Panc1 (cell line): Measurements from ENCODE around the gene TAAR9. TPM values are rescaled to one million over a fixed set of nuclear protein-coding genes. Genes with fewer than 3 reads are reported as not detected.

Source experiments
- ATAC-seq: fragments of 200-7000 bp; cut with Tn5 transposase; 2 replicates; pipeline ENCODE4 v1.9.1; 2020; ENCODE audit warnings: mild to moderate bottlenecking, moderate library complexity
- BruUV-seq: library from RNA; stranded (reverse); fragments of 400-500 nt; replicated peaks from 2 replicates; lab custom pipeline; 2021; lab: Mats Ljungman, UMichigan
- CTCF ChIA-PET: fragments of 300-600 bp; sonication (Branson Sonifier 250); formaldehyde crosslinking; loops from one replicate; lab custom pipeline; 2022; ENCODE audit warnings: antibody characterized with exemption; lab: Charles Lee
- POLR2A ChIA-PET: fragments of 300-600 bp; sonication (Branson Sonifier 250); formaldehyde crosslinking; loops from one replicate; lab custom pipeline; 2022; ENCODE audit warnings: antibody characterized with exemption; lab: Charles Lee
- DNase-seq: peaks from one replicate; pipeline ENCODE4 v3.0.0-alpha.2; 2010; ENCODE audit warnings: low read depth, low spot score
- H3K27ac ChIP-seq: 2 replicates; pipeline ENCODE4 v1.5.1; 2011; ENCODE audit warnings: mild to moderate bottlenecking, low read length, inconsistent platforms
- H3K27me3 ChIP-seq: fragments of 200-500 bp; sonication (Bioruptor generic); 2 replicates; pipeline ENCODE4 v1.6.0; 2014; ENCODE audit warnings: low read length, inconsistent platforms; ENCODE audit not compliant: control insufficient read depth, insufficient read depth
- H3K36me3 ChIP-seq: fragments of 200-500 bp; sonication (Bioruptor generic); 2 replicates; pipeline ENCODE4 v1.5.1; 2014; ENCODE audit warnings: inconsistent platforms, mild to moderate bottlenecking, low read length, moderate library complexity; ENCODE audit not compliant: control insufficient read depth, insufficient read depth
- H3K4me1 ChIP-seq: 2 replicates; pipeline ENCODE4 v1.5.1; 2011; ENCODE audit warnings: inconsistent platforms, mild to moderate bottlenecking, low read length, moderate library complexity; ENCODE audit not compliant: control insufficient read depth, insufficient read depth
- H3K4me3 ChIP-seq, 2 experiments: 2 replicates each; pipeline ENCODE4 v1.5.1; 2011 to 2012; ENCODE audit warnings: low read depth in 2 of 2, low read length in 2 of 2, mild to moderate bottlenecking in 2 of 2, inconsistent platforms in 1 of 2, moderate library complexity in 1 of 2
- H3K9me3 ChIP-seq: fragments of 200-500 bp; sonication (Bioruptor generic); 2 replicates; pipeline ENCODE4 v1.5.1; 2014; ENCODE audit warnings: low read depth, mild to moderate bottlenecking, inconsistent platforms, low read length, moderate library complexity; ENCODE audit not compliant: control insufficient read depth, insufficient read depth
- CTCF ChIP-seq: fragments of 450-650 bp; IDR thresholded peaks from 2 replicates; pipeline ENCODE4 v1.5.1; 2017; ENCODE audit warnings: mild to moderate bottlenecking
- POLR2AphosphoS5 ChIP-seq: IDR thresholded peaks from 2 replicates; pipeline ENCODE4 v1.6.1; 2012; ENCODE audit warnings: mild to moderate bottlenecking, low read depth, low read length, moderate library complexity
- REST ChIP-seq, 2 experiments: IDR thresholded peaks; 2 replicates each; pipeline ENCODE4 v1.6.1; 2011 to 2012; ENCODE audit warnings: low read depth in 2 of 2, control low read depth in 1 of 2, low read length in 1 of 2, mild to moderate bottlenecking in 1 of 2, moderate library complexity in 1 of 2; ENCODE audit not compliant: insufficient read depth in 1 of 2
- SIN3A ChIP-seq: IDR thresholded peaks from 2 replicates; pipeline ENCODE4 v1.6.1; 2012; ENCODE audit warnings: low read depth, mild to moderate bottlenecking, low read length, moderate library complexity, borderline replicate concordance; ENCODE audit not compliant: insufficient read depth
- TCF7L2 ChIP-seq: IDR thresholded peaks from 2 replicates; pipeline ENCODE4 v1.6.1; 2011; ENCODE audit warnings: mild to moderate bottlenecking, low read depth, low read length, inconsistent platforms
- in situ Hi-C: cut with HindIII; loops from 2 replicates; pipeline ENCODE4 v1.10.0; 2016; ENCODE audit warnings: low sequenced_read_pairs, low pct_unique_long_range_greater_than_20kb
- intact Hi-C: fragments of 100-400 bp; cut with micrococcal nuclease; formaldehyde crosslinking; loops from one replicate; pipeline ENCODE4 v1.10.0; 2022; ENCODE audit not compliant: unreplicated experiment
- total RNA-seq: library from RNA; stranded (reverse); gene quantifications from one replicate; pipeline ENCODE4 v1.2.1, GENCODE V29; 2021; ENCODE audit not compliant: unreplicated experiment

Gene TAAR9
- total RNA-seq, 1 experiment from 2014 or later = not detected

GRCh38 chr6:132526461-132526860, 11.6 kb upstream of the TAAR9 start:
- Histone ChIP-seq H3K36me3 (no peaks in the 10 kb centered on the region; the same call in 1 of the 2 replicates), H3K27me3 (0 out of 2 replicates have a peak, but pooled peaks cover 5% of the 10 kb centered on the region), H3K4me1 (peaks cover 10% of the 10 kb centered on the region), H3K9me3 (no peaks in the 10 kb centered on the region), H3K4me3 (no peak overlapping the region), H3K27ac (no peak overlapping the region)
- intact Hi-C loops (no loop called here), in situ Hi-C loops (no loop called here)
- ATAC-seq (no peak), DNase-seq (no peak)
- no TSS peak for BruUV-seq
- ChIA-PET POLR2A (no interaction called here), CTCF (interaction anchor here (1.0 kb wide), 1 partner anchor 246 kb away, joined by 3 read pairs; no protein-coding TSS in a partner anchor)
- no peak for TF ChIP-seq CTCF
- TF ChIP-seq TCF7L2 = no peak
- TF ChIP-seq REST (IDR thresholded peaks at IDR 0.05; ENCODE audit: insufficient read depth in 1 of 2, low read depth in 2 of 2, low read length in 1 of 2) = no peak
- TF ChIP-seq POLR2AphosphoS5 = no peak
- no peak for TF ChIP-seq SIN3A

- intact Hi-C loops = no loop called here
- no peak for TF ChIP-seq CTCF
- no peak for TF ChIP-seq SIN3A
- no peak for TF ChIP-seq POLR2AphosphoS5
- no peak for TF ChIP-seq REST (IDR thresholded peaks at IDR 0.05; ENCODE audit: insufficient read depth in 1 of 2, low read depth in 2 of 2, low read length in 1 of 2)
- TF ChIP-seq TCF7L2 = no peak
- Histone ChIP-seq H3K27me3 (0 out of 2 replicates have a peak, but pooled peaks cover 5% of the 10 kb centered on the region), H3K4me1 (peaks cover 10% of the 10 kb centered on the region), H3K4me3 (no peak overlapping the region), H3K9me3 (no peaks in the 10 kb centered on the region), H3K36me3 (no peaks in the 10 kb centered on the region; the same call in 1 of the 2 replicates), H3K27ac (no peak overlapping the region)
- ATAC-seq (peak; percentile 60; the same call in 1 of the 2 replicates), DNase-seq (peak; percentile 12)
- ChIA-PET CTCF (no interaction called here), POLR2A (no interaction called here)
- in situ Hi-C loops = no loop called here
- no TSS peak for BruUV-seq
Observed at GRCh38 chr6:132527791-132528190, 10.3 kb upstream of the TAAR9 start.
